Ramos (cell line): ENCODE measurements around the gene ZNF586.
"Not testable (repeated sequence)": the region's sequence is repeated elsewhere in the genome, so short reads cannot be mapped to it uniquely, and the experiment has no call there.

Experiments
- in situ Hi-C: fragments of 300-500 bp; cut with MboI; formaldehyde crosslinking; loops from one replicate; pipeline ENCODE4 v1.14.3; 2022; ENCODE audit warnings: low sequenced_read_pairs; ENCODE audit not compliant: unreplicated experiment

The ZNF586 gene

GRCh38 chr19:57788114-57788692 is 18.7 kb downstream of the ZNF586 start:
- in situ Hi-C loops: no loop called here

- in situ Hi-C loops: no loop called here
Observed at GRCh38 chr19:57789288-57789687, 19.8 kb downstream of the ZNF586 start.

DNA sequence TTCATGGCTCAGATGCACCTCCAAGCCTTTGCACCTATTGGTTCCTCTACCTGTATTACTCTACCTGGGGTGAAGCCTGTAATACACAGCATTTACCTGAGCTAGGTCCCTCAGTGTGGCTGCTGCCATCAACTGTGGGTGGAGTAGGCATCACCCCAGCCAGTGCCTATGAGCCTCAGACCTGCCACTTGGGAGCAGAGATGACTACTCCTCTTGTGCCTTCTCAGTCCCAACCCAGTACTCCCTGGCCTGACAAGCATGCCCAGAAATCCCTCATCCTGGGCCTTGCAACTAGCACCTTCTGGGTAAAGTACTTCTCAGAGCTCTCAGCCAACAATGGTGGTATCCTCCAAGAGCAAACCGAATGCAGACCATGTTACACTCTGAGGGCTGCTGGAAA is 27.1 kb downstream of the ZNF586 start:
- in situ Hi-C loops: not testable (repeated sequence)

DNA sequence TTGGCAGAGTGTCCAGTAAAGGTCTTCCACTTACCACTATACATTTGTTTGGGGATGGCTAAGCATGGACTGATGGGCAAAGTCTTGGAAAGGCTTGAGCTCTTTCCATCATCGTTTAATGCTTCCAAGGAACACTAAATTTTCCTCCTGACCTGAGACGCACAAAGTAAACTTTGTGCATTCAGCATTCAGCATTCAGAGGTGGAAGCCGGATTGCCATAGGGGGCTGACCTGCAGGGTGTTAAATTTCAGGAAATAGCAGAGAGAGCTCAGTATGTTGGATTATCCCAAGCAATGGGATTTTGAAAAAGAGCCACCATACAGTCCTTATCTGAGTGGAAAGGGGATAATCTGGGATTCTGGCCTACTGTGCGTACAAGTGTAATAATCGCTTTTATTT is 31.2 kb downstream of the ZNF586 start:
- in situ Hi-C loops: no loop called here

GRCh38 chr19:57802269-57802668 is 32.8 kb downstream of the ZNF586 start:
- in situ Hi-C loops: no loop called here

DNA sequence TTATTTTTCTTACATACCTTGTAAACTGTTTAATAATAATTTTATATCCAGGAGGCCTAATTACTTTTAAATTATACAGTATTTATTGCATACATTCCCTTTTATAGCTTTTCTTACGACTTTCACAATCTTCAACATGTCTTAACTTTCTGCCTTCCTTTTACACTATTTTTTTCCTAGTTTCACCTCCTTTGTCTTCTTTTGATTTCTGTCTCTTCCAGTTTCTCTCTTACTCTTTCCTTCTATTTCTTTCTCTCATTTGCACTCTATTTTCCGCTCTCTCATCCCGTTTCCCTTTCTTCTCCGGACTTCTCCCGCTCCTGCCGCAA is 33.8 kb downstream of the ZNF586 start:
- in situ Hi-C loops: no loop called here

DNA sequence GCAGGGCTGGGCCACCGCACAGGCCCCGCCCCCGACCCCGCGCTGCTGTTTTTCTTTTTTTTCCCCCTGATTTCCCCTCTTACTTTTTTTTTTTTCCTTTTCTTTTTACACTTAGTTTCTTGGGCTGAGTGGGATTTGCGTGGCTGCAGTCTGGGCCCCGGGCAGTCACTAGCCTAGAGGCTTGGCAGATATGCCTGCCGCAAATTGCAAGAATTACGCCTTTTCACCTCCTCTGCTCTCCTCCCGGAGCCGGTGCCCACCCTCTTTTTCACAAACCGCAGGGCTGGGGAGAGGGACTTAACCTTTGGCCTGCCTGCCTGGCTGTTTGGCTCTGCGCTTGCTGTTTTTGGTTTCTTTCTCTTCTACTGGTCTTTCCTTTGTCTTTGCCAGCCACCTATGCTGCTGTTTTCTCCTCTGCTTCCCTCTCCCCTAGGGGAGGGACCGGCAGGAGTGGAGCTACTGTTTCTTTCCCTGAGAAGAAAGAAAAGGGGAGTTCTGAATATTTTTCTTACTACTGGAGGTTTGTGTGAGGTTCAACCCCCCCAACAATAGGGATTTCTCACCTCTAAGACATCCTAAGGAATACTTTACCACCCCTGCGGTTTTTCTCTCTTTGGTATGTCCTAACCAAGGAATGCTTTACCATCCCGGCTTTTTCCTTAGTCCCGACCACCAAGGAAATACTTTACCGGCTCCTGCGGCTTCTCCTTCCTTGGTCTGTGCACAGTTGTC is 34.3 kb downstream of the ZNF586 start:
- in situ Hi-C loops: no loop called here

DNA sequence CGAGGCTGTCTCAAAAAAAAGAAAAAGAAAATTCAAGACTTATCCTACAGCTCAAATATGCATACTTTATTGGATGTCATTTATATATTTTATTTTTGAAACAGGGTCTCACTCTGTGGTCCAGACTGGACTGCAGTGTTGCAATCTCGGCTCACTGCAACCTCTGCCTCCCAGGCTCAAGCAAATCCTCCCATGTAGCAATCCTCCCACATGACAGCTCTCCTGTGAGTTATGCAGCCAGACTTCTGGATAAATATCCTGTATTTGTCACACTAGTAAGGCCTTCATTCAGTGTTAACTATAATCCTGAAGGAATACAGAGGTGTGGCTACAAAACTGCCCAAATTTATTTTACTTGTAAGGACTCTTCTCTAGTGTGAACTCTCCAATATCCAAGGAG is 38.1 kb downstream of the ZNF586 start:
- in situ Hi-C loops: no loop called here

DNA sequence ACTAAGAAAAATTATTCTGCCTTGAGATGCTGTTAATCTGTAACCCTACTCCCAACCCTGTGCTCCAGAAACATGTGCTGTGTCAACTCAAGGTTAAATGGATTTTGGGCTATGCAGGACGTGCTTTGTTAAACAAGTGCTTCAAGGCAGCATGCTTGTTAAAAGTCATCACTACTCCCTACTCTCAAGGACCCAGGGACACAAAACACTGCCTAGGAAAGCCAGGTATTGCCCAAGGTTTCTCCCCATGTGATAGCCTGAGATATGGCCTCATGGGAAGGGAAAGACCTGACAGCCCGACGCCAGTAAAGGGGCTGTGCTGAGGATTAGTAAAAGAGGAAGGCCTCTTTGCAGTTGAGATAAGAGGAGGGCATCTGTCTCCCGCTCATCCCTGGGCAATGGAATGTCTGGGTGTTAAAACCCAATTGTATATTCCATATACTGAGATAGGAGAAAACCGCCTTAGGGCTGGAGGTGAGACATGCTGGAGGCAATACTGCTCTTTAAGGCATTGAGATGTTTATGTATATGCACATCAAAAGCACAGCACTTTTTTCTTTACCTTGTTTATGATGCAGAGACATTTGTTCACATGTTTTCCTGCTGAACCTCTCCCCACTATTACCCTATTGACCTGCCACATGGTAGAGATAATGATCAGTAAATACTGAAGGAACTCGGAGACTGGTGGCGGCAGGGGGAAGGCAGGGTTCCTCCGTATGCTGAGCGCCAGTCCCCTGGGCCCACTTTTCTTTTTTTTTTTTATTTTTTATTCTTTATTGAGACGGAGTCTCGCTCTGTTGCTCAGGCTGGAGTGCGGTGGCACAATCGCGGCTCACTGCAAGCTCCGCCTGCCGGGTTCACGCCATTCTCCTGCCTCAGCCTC is 41.2 kb downstream of the ZNF586 start:
- in situ Hi-C loops: not testable (repeated sequence)

GRCh38 chr19:57812226-57812625 is 42.8 kb downstream of the ZNF586 start:
- in situ Hi-C loops: no loop called here

- in situ Hi-C loops: not testable (repeated sequence)
Observed at GRCh38 chr19:57812975-57813820, 43.7 kb downstream of the ZNF586 start.

DNA sequence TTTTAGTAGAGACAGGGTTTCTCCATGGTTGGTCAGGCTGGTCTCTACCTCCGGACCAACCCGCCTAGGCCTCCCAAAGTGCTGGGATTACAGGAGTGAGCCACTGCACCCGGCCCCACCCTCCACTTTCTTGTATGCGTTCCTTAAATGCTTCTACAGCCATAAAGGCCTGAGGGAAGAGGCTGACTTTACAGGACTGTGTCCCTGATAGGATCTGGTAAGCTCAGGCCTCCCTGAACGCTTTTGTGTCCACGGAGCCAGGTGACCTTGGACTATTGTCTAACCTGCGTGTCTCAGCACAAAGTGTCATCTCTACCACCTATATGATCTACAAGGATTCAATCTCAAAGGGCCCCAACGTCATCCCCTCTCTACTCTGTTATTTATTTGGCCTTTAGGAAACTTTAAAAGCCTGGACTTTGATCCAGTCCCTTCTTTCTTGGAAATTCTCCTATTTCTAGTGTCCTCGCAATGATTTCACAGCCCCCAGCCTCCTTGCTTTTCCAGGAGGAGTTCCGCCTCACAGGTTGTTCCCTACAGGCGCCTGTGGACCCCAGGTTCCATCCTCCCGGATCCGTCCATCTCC is 44.5 kb downstream of the ZNF586 start:
- in situ Hi-C loops: no loop called here

GRCh38 chr19:57814505-57815246 is 45.2 kb downstream of the ZNF586 start, which contains the start of gene ZNF552:
ZNF552 (minus strand) TSS chr19:57814913; CDS start chr19:57814743, 170 bp downstream.
- in situ Hi-C loops: no loop called here

DNA sequence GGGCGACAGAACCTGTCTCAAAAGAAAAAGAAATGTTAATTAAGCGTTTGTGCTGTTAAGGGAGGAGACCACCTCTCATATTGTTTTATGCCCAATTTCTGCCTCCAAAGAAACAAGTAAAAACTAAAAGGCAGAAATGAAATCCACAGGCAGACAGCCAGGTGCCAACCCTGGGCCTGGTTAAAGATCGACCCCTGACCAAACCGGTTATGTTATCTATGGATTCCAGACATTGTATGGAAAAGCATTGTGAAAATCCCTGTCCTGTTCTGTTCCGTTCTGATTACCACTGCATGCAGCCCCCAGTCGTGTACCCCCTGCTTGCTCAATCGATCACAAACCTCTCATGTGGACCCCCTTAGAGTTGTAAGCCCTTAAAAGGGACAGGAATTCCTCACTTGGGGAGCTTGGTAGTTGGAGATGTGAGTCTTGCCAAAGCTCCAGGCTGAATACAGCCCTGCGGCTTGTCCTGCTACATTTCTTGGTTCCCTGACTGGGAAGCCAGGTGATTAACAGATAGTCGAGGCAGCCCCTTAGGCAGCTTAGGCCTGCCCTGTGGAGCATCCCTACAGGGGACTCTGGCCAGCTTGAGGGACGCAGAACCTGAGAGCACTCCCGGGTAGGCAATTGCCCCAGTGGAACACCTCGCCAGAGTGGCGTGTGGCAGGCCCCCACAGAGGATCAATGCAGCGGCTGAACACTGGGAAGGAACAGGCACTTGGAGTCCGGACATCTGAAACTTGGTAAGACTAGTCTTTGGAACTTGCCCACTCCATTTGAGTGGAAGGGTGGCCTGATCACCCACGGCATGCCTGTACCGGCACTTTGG is 46.0 kb downstream of the ZNF586 start:
- in situ Hi-C loops: no loop called here

DNA sequence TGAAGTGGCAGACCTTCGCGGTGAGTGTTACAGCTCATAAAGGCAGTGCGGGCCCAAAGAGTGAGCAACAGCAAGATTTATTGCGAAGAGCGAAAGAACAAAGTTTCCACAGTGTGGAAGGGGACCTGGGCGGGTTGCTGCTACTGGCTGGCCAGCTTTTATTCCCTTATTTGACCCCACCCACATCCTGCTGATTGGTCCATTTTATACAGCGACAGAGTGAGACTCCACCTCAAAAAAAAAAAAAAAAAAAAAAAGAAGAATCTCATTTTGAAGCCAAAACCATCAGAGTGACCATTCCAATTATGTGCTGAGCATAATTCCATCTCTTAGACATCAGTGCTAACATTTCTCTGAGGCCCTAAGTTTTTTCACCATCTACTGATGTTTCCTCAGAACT is 47.2 kb downstream of the ZNF586 start:
- in situ Hi-C loops: no loop called here

DNA sequence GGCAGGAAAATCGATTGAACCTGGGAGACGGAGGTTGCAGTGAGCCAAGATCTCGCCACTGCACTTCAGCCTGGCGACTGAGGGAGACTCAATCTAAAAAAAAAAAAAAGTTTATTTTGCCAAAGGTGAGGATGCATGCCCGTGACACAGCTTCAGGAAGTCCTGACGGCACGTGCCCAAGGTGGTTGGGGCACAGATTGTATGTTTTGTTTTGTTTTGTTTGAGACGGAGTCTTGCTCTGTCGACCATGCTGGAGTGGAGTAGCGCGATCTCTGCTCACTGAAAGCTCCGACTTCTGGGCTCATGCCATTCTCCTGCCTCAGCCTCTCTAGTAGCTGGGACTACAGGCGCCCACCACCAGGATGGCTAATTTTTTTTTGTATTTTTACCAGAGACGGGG is 48.5 kb downstream of the ZNF586 start:
- in situ Hi-C loops: no loop called here

DNA sequence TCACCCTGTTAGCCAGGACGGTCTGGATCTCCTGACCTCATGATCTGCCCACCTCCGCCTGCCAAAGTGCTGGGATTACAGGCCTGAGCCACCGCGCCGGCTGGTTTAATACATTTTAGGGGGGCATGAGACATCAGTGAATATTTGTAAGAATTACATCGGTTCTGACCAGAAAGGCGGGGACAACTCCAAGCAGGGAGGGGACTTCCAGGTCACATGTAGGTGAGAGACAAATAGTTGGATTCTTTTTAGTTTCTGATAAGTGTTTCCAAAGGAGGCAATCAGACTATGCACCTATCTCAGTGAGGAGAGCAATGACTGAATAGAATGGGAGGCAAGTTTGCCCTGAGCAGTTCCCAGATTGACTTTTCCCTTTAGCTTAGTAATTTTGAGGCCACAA is 48.9 kb downstream of the ZNF586 start:
- in situ Hi-C loops: no loop called here

DNA sequence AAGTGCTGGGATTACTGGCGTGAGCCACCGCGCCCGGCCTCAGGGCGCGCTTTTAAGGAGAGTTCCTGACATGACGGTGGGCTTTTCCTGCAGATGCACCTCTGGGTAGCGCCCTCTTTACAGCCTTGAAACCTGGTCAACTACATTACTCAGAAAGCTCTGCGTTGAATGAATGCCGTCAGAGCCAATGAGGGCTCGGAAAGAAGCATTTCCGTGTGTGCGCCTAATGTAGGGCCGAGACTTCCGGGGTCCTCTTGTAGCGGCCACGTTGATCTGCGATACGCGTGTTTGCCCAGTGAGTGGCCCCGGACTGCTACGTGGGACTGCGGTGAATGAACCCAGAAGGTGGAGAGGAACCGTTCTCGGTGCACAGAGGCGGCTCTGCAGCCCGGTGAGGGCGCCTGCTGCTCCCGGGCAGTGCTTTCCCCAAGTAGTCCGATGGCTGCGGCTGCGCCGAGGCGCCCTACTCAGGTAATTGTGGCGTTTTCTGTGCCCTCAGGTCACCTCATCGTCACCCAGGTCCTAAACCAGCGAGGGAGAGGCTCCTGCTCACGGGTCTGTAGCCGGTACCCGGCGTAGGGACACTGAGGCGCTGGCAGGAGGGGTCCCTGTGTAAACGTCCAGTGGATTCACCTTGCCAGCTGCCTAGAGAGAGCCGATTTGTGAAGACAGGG is 50.1 kb downstream of the ZNF586 start:
- in situ Hi-C loops: no loop called here
